CD4-positive, alpha-beta T cell (primary cell): ENCODE measurements around the gene PBLD. TPM values are rescaled to one million over a fixed set of nuclear protein-coding genes. Genes with fewer than 3 reads are reported as not detected.

Source experiments
- ATAC-seq: fragments of 200-7000 bp; cut with Tn5 transposase; one replicate; pipeline ENCODE4 v1.10.0; 2022; ENCODE audit warnings: mild to moderate bottlenecking; ENCODE audit not compliant: poor library complexity
- CTCF ChIA-PET: fragments of 350-600 bp; sonication (Branson Sonifier 250); formaldehyde crosslinking; loops from one replicate; lab custom pipeline; 2021; ENCODE audit warnings: antibody characterized with exemption, inconsistent platforms; lab: Charles Lee
- POLR2A ChIA-PET: fragments of 350-600 bp; sonication (Branson Sonifier 250); formaldehyde crosslinking; loops from one replicate; lab custom pipeline; 2021; ENCODE audit warnings: antibody characterized with exemption, inconsistent platforms; lab: Charles Lee
- DNase-seq, 14 experiments: peaks; one replicate each; pipeline ENCODE4 v3.0.0-alpha.2; 2013 to 2020; ENCODE audit warnings: mixed read lengths in 2 of 14
- H3K27ac ChIP-seq, 2 donors: one replicate each; pipeline versions ENCODE4 v1.5.1 to v1.7.0; 2013; ENCODE audit warnings: low read length in 2 of 2, low read depth in 1 of 2, mild to moderate bottlenecking in 1 of 2
- H3K27me3 ChIP-seq, 2 experiments: 1 replicate in 1 of 2; 2 replicates in 1 of 2; pipeline versions ENCODE4 v1.6.1 to v1.7.0; 2013; ENCODE audit warnings: low read length in 2 of 2, control low read depth in 1 of 2, mild to moderate bottlenecking in 1 of 2, moderate library complexity in 1 of 2; ENCODE audit not compliant: insufficient read depth in 2 of 2, control insufficient read depth in 1 of 2
- H3K36me3 ChIP-seq: one replicate; pipeline ENCODE4 v1.6.1; 2013; ENCODE audit warnings: low read length, control low read depth; ENCODE audit not compliant: insufficient read depth
- H3K4me1 ChIP-seq: one replicate; pipeline ENCODE4 v1.6.1; 2013; ENCODE audit warnings: low read length, control low read depth; ENCODE audit not compliant: insufficient read depth
- H3K4me3 ChIP-seq: one replicate; pipeline ENCODE4 v1.5.1; 2013; ENCODE audit warnings: mild to moderate bottlenecking, low read length, moderate library complexity
- H3K9me3 ChIP-seq, 2 experiments: 1 replicate in 1 of 2; 2 replicates in 1 of 2; pipeline versions ENCODE4 v1.6.1 to v1.7.0; 2013; ENCODE audit warnings: low read length in 2 of 2, mild to moderate bottlenecking in 2 of 2, control low read depth in 1 of 2, moderate library complexity in 1 of 2; ENCODE audit not compliant: control insufficient read depth in 1 of 2, insufficient read depth in 1 of 2
- H3K27ac Mint-ChIP-seq: one replicate; pipeline ENCODE4 v1.8.0; 2020; ENCODE audit warnings: mixed read lengths
- H3K27me3 Mint-ChIP-seq: one replicate; pipeline ENCODE4 v1.8.0; 2021; ENCODE audit warnings: mixed read lengths
- H3K36me3 Mint-ChIP-seq: one replicate; pipeline ENCODE4 v1.8.0; 2021; ENCODE audit warnings: low read depth, mixed read lengths
- H3K4me1 Mint-ChIP-seq: one replicate; pipeline ENCODE4 v1.8.0; 2021; ENCODE audit warnings: low read depth, mixed read lengths
- H3K4me3 Mint-ChIP-seq: one replicate; pipeline ENCODE4 v1.8.0; 2020; ENCODE audit warnings: mild to moderate bottlenecking, mixed read lengths
- H3K9me3 Mint-ChIP-seq: one replicate; pipeline ENCODE4 v1.8.0; 2020; ENCODE audit warnings: mixed read lengths
- CTCF ChIP-seq: fragments of 200-600 bp; IDR thresholded peaks from one replicate; pipeline ENCODE4 v1.8.0; 2022; ENCODE audit warnings: antibody characterized with exemption, mild to moderate bottlenecking
- intact Hi-C, 2 experiments: fragments of 100-400 bp; cut with DNase I in 1 of 2; cut with micrococcal nuclease in 1 of 2; formaldehyde crosslinking; loops; one replicate each; pipeline versions ENCODE4 v1.15.1 to v1.9.0; 2023 to 2025; cut with DNase I, micrococcal nuclease
- total RNA-seq, 174 experiments: library from RNA in 2 of 174; stranded (reverse) in 2 of 174; gene quantifications; one replicate each; pipeline ENCODE4 v1.2.3 and lab custom pipeline; 2021 to 2026

Gene PBLD
- total RNA-seq, 2 experiments from 2014 or later = 1.6 to 1.7 TPM

- no peak overlapping the region for H3K27ac ChIP-seq
- ChIA-PET POLR2A (no interaction called here), CTCF (no interaction called here)
- Mint-ChIP-seq H3K9me3 (no peaks in the 10 kb centered on the region), H3K27me3 (peaks cover 49% of the 10 kb centered on the region), H3K36me3 (no peaks in the 10 kb centered on the region), H3K4me1 (peaks cover 12% of the 10 kb centered on the region), H3K27ac (no peak overlapping the region), H3K4me3 (no peak overlapping the region)
- no peak overlapping the region for H3K4me3 ChIP-seq
- DNase-seq (no peak), ATAC-seq (no peak)
- peaks cover 11% of the 10 kb centered on the region for H3K4me1 ChIP-seq
- TF ChIP-seq CTCF = no peak
- intact Hi-C loops = no loop called here
- H3K36me3 ChIP-seq = no peaks in the 10 kb centered on the region
- no peaks in the 10 kb centered on the region for H3K9me3 ChIP-seq
- peaks cover 26 to 36% of the 10 kb centered on the region in 2 experiments for H3K27me3 ChIP-seq
These were observed 99.7 kb downstream of the PBLD start for GRCh38 chr10:68233046-68233445.

Other genes starting within 250 kb of the PBLD start
- not detected for gene MYPN, start 223.4 kb downstream of the PBLD start, total RNA-seq
- gene ATOH7, start 100.8 kb downstream of the PBLD start, total RNA-seq = not detected
- 100 to 1,000 TPM; 227 to 228 TPM for gene HNRNPH3, start 864 bp downstream of the PBLD start, total RNA-seq
- gene RUFY2, start 74.3 kb upstream of the PBLD start, total RNA-seq = 10 to 100 TPM; 10.7 to 14.8 TPM
- gene DNA2, start 139.0 kb upstream of the PBLD start, total RNA-seq = 1 to 10 TPM; 3.7 to 5.7 TPM
- gene SLC25A16, start 194.6 kb upstream of the PBLD start, total RNA-seq = 10 to 100 TPM; 28.2 to 29.3 TPM
- gene TET1, start 227.4 kb upstream of the PBLD start, total RNA-seq = 1 to 10 TPM; 1.5 TPM